CD14-positive monocyte (primary cell): ENCODE data around the gene CHRNA3. TPM values are rescaled to one million over a fixed set of nuclear protein-coding genes. Genes with fewer than 3 reads are reported as not detected.

ENCODE experiments used
- DNase-seq, 3 donors: peaks; one replicate each; pipeline ENCODE4 v3.0.0-alpha.2; 2011 to 2022
- H2AFZ ChIP-seq: 2 replicates; pipeline ENCODE4 v1.6.0; 2012; ENCODE audit warnings: mild to moderate bottlenecking, low read depth, low read length, inconsistent platforms; ENCODE audit not compliant: insufficient read depth, poor library complexity, severe bottlenecking
- H3K27ac ChIP-seq, 2 donors: 1 replicate in 1 of 2; 2 replicates in 1 of 2; pipeline ENCODE4 v1.5.1; 2012 to 2013; ENCODE audit warnings: low read length in 2 of 2, control low read depth in 1 of 2, inconsistent platforms in 1 of 2, low read depth in 1 of 2, mild to moderate bottlenecking in 1 of 2
- H3K27me3 ChIP-seq, 2 donors: one replicate each; pipeline versions ENCODE4 v1.6.0 to v1.6.1; 2011 to 2013; ENCODE audit warnings: low read length in 2 of 2; ENCODE audit not compliant: control insufficient read depth in 2 of 2, insufficient read depth in 2 of 2
- H3K36me3 ChIP-seq, 2 donors: replicated peaks in 1 of 2; 1 replicate in 1 of 2; 2 replicates in 1 of 2; pipeline versions ENCODE4 v1.5.1 to v1.6.1; 2012 to 2013; ENCODE audit warnings: low read length in 2 of 2, control low read depth in 1 of 2, inconsistent platforms in 1 of 2, mild to moderate bottlenecking in 1 of 2; ENCODE audit not compliant: insufficient read depth in 2 of 2, control insufficient read depth in 1 of 2
- H3K4me1 ChIP-seq, 2 donors: 1 replicate in 1 of 2; 2 replicates in 1 of 2; pipeline versions ENCODE4 v1.5.1 to v1.6.1; 2012 to 2013; ENCODE audit warnings: low read length in 2 of 2, control low read depth in 1 of 2, inconsistent platforms in 1 of 2, mild to moderate bottlenecking in 1 of 2, moderate library complexity in 1 of 2; ENCODE audit not compliant: insufficient read depth in 2 of 2, control insufficient read depth in 1 of 2
- H3K4me2 ChIP-seq: replicated peaks from 2 replicates; pipeline ENCODE3; 2012; ENCODE audit warnings: low read length, moderate library complexity, mild to moderate bottlenecking; ENCODE audit not compliant: poor library complexity, severe bottlenecking; ENCODE audit errors: extremely low read depth
- H3K4me3 ChIP-seq, 3 experiments: fragments of 200-600 bp in 1 of 3; sonication (generic) in 1 of 3; replicated peaks in 1 of 3; 1 replicate in 2 of 3; 2 replicates in 1 of 3; pipeline ENCODE4 v1.5.1; 2011 to 2013; ENCODE audit warnings: low read length in 3 of 3, mild to moderate bottlenecking in 3 of 3, control low read depth in 2 of 3, low read depth in 2 of 3, inconsistent platforms in 1 of 3, moderate library complexity in 1 of 3
- H3K79me2 ChIP-seq: 2 replicates; pipeline ENCODE4 v1.6.0; 2012; ENCODE audit warnings: mild to moderate bottlenecking, control low read depth, inconsistent platforms, low read length, moderate library complexity; ENCODE audit not compliant: insufficient read depth
- H3K9ac ChIP-seq: 2 replicates; pipeline ENCODE4 v1.6.0; 2017; ENCODE audit warnings: low read length, mild to moderate bottlenecking; ENCODE audit not compliant: insufficient read depth, poor library complexity, severe bottlenecking
- H3K9me3 ChIP-seq, 2 donors: replicated peaks in 1 of 2; 1 replicate in 1 of 2; 2 replicates in 1 of 2; pipeline versions ENCODE4 v1.5.1 to v1.6.1; 2012 to 2013; ENCODE audit warnings: low read length in 2 of 2, control low read depth in 1 of 2; ENCODE audit not compliant: control insufficient read depth in 1 of 2, insufficient read depth in 1 of 2
- H4K20me1 ChIP-seq: 2 replicates; pipeline ENCODE4 v1.6.0; 2012; ENCODE audit warnings: mild to moderate bottlenecking, low read length, control low read depth, moderate library complexity; ENCODE audit not compliant: insufficient read depth
- H3K27ac Mint-ChIP-seq, 7 donors: one replicate each; pipeline ENCODE4 v1.8.0; 2020; ENCODE audit warnings: mild to moderate bottlenecking in 7 of 7, mixed read lengths in 7 of 7, moderate library complexity in 6 of 7, inconsistent platforms in 2 of 7
- H3K27me3 Mint-ChIP-seq, 3 donors: one replicate each; pipeline ENCODE4 v1.8.0; 2021 to 2022; ENCODE audit warnings: low read depth in 3 of 3, mild to moderate bottlenecking in 3 of 3, mixed read lengths in 3 of 3, moderate library complexity in 3 of 3, inconsistent platforms in 1 of 3
- H3K36me3 Mint-ChIP-seq, 2 donors: one replicate each; pipeline ENCODE4 v1.8.0; 2020; ENCODE audit warnings: mixed read lengths in 2 of 2, inconsistent platforms in 1 of 2, mild to moderate bottlenecking in 1 of 2
- H3K4me1 Mint-ChIP-seq: one replicate; pipeline ENCODE4 v1.8.0; 2020; ENCODE audit warnings: mild to moderate bottlenecking, mixed read lengths
- H3K4me3 Mint-ChIP-seq, 2 donors: one replicate each; pipeline ENCODE4 v1.8.0; 2020; ENCODE audit warnings: mild to moderate bottlenecking in 2 of 2, mixed read lengths in 2 of 2, moderate library complexity in 1 of 2
- H3K9me3 Mint-ChIP-seq, 7 donors: one replicate each; pipeline ENCODE4 v1.8.0; 2020 to 2022; ENCODE audit warnings: mixed read lengths in 7 of 7, mild to moderate bottlenecking in 6 of 7, moderate library complexity in 6 of 7, inconsistent platforms in 2 of 7
- WGBS: methylation state at CpG from one replicate; pipeline ENCODE4 v1.1.5; 2013; ENCODE audit warnings: missing lambda C conversion rate; ENCODE audit not compliant: insufficient coverage; 5-methylcytosine and 5-hydroxymethylcytosine counted together
- intact Hi-C, 2 donors: fragments of 100-400 bp; cut with micrococcal nuclease; formaldehyde crosslinking; loops; one replicate each; pipeline versions ENCODE4 v1.15.0 to v1.15.1; 2023
- polyA plus RNA-seq, 3 donors: library from polyadenylated mRNA; depleted of rRNA in 1 of 3; unstranded in 2 of 3; stranded (reverse) in 1 of 3; fragments of 300-500 nt in 2 of 3; fragments of >200 nt in 1 of 3; fragmentation: Illumina TruSeq in 2 of 3; gene quantifications; 1 replicate in 2 of 3; 2 replicates in 1 of 3; pipeline ENCODE4 v1.2.3, GENCODE V29; 2012 to 2021
- TF ChIP-seq, protein P1 (sequence below): fragments of 200-600 bp; IDR thresholded peaks from one replicate; pipeline ENCODE4 v1.8.0; 2022; ENCODE audit warnings: antibody characterized with exemption, mild to moderate bottlenecking

CHRNA3 gene
- polyA plus RNA-seq, 3 donors: not detected

DNA sequence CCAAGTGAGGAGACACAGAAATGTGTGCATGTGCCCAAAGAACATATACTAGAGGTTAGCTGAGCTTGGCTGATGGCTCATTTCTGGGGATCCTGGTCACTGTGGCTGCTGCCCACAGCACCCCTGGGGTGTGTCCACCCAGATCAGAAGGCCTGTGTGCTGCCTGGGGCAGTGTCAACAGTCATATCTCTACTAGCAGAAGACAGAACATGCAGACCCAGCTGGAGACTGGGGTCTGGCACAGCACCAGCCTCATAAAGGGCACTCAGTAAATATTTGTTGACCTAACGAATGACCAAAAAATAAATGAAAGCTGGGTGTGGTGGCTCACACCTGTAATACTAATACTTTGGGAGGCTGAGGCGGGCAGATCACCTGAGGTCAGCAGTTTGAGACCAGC is 16.4 kb downstream of the CHRNA3 start:
- no peaks in the 10 kb centered on the region for H3K27me3 ChIP-seq
- no peaks in the 10 kb centered on the region for H3K4me1 Mint-ChIP-seq
- H3K79me2 ChIP-seq: no peaks in the 10 kb centered on the region
- H3K9ac ChIP-seq: no peak overlapping the region
- no peaks in the 10 kb centered on the region for H3K36me3 Mint-ChIP-seq
- no peaks in the 10 kb centered on the region for H3K9me3 ChIP-seq
- H2AFZ ChIP-seq: no peak overlapping the region
- H4K20me1 ChIP-seq: no peaks in the 10 kb centered on the region
- no peak for DNase-seq
- no peaks in the 10 kb centered on the region for H3K4me1 ChIP-seq
- H3K4me3 Mint-ChIP-seq: no peak overlapping the region
- H3K27me3 Mint-ChIP-seq: peaks cover 9 to 34% (median 17%) of the 10 kb centered on the region in 3 donors
- no peaks in the 10 kb centered on the region for H3K36me3 ChIP-seq
- intact Hi-C loops: no loop called here
- WGBS: no CpG with 5 or more reads among the region's 2 CpGs
- no peak overlapping the region for H3K4me2 ChIP-seq
- TF ChIP-seq, protein P1, sequence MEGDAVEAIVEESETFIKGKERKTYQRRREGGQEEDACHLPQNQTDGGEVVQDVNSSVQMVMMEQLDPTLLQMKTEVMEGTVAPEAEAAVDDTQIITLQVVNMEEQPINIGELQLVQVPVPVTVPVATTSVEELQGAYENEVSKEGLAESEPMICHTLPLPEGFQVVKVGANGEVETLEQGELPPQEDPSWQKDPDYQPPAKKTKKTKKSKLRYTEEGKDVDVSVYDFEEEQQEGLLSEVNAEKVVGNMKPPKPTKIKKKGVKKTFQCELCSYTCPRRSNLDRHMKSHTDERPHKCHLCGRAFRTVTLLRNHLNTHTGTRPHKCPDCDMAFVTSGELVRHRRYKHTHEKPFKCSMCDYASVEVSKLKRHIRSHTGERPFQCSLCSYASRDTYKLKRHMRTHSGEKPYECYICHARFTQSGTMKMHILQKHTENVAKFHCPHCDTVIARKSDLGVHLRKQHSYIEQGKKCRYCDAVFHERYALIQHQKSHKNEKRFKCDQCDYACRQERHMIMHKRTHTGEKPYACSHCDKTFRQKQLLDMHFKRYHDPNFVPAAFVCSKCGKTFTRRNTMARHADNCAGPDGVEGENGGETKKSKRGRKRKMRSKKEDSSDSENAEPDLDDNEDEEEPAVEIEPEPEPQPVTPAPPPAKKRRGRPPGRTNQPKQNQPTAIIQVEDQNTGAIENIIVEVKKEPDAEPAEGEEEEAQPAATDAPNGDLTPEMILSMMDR: no peak
- H3K9me3 Mint-ChIP-seq: peaks cover 0 to 3% (median 0%) of the 10 kb centered on the region in 7 donors
- no peak overlapping the region for H3K27ac ChIP-seq
- no peak overlapping the region for H3K27ac Mint-ChIP-seq
- no peak overlapping the region for H3K4me3 ChIP-seq

DNA sequence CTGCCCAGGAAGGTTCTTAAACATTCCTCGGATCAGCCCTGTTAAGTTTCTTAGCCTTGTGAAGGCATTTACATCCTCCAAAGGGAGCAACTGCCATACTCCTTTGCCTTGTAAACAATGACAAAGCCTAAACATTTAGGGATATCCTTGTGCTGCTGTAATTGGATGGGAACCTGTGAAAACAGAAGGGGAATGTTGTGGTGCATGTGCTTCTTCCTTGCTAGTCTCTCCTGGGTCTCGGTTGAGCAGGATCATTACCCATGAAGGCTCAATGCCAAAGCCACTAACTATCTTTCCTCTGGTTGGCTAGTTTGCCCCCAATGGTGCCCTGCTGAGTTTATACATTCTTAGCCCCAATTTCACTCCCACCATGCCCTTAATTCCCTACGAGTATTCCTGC is 17.3 kb downstream of the CHRNA3 start:
- Histone ChIP-seq H4K20me1 (no peaks in the 10 kb centered on the region), H3K36me3 (no peaks in the 10 kb centered on the region), H3K4me2 (no peak overlapping the region), H3K4me1 (no peaks in the 10 kb centered on the region), H3K4me3 (no peak overlapping the region), H2AFZ (no peak overlapping the region), H3K9ac (no peak overlapping the region), H3K79me2 (no peaks in the 10 kb centered on the region), H3K9me3 (no peaks in the 10 kb centered on the region), H3K27me3 (no peaks in the 10 kb centered on the region), H3K27ac (no peak overlapping the region)
- DNase-seq: no peak
- no peaks in the 10 kb centered on the region for H3K36me3 Mint-ChIP-seq
- H3K27me3 Mint-ChIP-seq: peaks cover 8 to 31% (median 15%) of the 10 kb centered on the region in 3 donors
- no peak overlapping the region for H3K27ac Mint-ChIP-seq
- intact Hi-C loops: no loop called here
- 100% methylated on average over 1 of the region's 3 CpGs for WGBS
- no peak overlapping the region for H3K4me3 Mint-ChIP-seq
- peaks cover 0 to 3% (median 0%) of the 10 kb centered on the region in 7 donors for H3K9me3 Mint-ChIP-seq
- TF ChIP-seq, protein P1: no peak
- no peaks in the 10 kb centered on the region for H3K4me1 Mint-ChIP-seq
